ENCODE measurements around the gene C12orf60. TPM values are rescaled to one million over a fixed set of nuclear protein-coding genes. Genes with fewer than 3 reads are reported as not detected.
"Not testable (repeated sequence)": the region's sequence is repeated elsewhere in the genome, so short reads cannot be mapped to it uniquely, and the experiment has no call there.

The C12orf60 gene, protein sequence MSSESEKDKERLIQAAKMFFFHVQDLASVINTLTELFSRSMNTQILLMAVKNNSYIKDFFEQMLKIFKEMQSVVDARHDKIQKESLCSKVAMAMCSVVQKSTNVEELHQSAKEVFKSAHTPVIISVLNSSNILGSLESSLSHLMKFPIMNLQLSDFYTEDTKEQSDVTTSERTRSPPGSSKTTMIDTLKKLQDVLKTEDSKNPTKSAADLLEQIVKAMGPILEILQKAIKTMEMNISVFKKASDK
- total RNA-seq: 0.76 TPM

DNA sequence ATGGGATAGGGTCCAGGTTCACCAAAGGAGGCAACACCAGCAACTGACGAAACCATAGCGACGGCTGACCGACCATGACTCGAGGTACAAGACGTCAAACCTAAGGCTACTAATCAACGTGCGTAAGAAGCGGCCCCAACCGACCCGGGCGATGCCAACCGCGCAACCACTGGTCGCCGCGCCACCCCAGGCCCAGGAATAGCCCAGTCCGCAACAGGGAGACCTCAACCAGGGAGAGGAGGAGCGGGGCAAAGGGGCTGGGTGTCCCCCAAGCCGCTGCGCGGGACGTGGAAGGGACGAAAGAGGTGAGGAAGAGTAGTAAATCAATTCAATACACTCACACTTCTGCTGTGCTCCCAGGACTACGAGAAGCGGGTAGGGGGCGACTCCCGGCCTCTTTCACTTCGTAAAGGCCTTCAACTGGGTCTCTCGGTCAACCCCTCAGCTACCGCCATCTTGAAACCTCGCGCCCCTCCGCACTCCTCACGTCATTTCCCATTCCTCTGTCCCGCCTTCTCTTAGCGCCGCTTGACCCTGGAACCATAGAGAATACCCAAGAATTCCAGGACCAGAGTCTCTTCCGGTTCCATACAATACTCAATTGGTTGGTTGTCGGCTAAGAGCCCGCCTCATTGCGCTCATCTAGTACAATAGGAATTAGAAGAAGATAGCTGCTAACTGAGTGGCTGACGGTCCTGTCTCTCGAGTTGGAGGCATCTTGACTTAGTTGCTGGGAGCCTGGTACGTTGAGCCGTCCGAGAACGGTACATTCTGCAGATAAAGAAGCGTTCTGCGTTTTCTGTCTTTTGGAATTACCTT, at the start of gene C12orf60, which contains the start of gene WBP11:
Gene C12orf60, plus strand, starts transcription at position 660 of the 819 bp plus-strand sequence. CDS start 19,266 bp downstream, outside the sequence.
Gene WBP11, minus strand, starts transcription at position 468 of the 819 bp plus-strand sequence. CDS start 2,095 bp downstream, outside the sequence.
- peak; percentile 100 for ATAC-seq

DNA sequence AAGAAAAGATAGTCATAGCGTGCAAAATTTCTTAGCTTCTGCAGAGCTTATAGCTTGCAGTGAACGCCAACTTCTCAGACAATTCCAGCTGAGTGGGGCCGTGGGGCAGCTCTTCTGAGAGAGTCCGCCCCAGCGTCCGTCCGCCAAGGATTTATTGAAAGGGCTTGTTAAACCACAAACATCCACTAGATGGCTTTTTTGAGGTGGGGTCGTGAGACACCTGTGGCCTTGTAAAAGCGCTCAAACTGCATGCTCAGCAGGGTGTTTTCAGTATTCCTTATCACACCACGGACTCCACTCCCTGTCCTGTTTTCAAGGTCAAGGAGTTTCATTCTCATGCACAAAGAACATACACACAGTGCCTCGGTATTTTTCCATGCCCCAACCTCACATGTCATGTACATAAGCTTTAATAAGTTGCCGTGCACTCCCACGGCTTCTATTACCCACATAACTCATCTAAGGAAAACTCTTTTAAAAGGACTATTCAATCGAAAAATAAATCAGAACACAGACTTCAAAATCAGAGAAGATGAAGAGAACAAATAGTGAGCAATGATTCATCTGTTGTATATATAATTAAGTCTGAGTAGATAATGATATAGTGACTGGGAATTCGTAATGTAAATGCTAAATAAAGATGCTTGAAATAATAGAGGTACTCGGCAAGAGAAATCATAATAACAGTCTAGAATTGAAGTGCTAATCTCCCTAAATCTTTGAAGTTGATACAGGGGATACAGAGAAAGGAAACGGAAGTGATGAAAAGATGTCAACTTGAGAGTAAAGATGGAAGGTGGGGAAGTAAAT, 46.9 kb upstream of the C12orf60 start:
- ATAC-seq: no peak

DNA sequence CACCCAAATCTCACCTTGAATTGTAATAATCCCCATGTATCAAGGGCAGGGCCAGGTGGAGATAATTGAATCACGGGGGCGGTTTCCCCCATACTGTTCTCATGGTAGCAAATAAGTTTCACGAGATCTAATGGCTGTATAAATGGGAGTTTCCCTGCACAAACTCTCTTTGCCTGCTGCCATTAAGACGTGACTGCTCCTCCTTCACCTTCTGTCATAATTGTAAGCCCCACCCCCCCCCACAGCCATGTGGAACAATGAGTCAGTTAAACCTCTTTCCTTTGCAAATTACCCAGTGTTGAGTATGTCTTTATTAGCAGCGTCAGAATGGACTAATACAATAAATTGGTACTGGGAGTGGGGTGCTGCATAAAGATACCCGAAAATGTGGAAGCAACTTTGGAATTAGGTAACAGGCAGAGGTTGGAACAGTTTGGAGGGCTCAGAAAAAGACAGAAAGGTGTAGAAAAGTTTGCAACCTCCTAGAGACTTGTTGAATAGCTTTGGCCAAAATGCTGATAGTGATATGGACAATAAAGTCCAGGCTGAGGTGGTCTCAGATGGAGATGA, 43.7 kb upstream of the C12orf60 start:
- peak; percentile 29 for ATAC-seq

DNA sequence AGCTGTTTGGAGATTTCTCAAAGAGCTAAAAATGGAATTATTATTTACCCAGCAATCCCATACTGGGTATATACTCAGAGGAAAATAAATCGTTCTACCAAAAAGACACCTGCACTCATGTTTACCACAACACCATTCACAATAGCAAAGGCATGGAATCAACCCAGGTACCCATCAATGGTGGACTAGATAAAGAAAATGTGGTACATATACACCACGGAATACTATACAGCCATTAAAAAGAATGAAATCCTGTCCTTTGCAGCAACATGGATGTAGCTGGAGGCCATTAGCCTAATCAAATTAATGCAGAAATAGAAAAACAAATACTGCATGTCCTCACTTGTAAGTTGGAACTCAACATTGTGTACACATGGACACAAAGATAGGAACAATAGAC, 38.1 kb upstream of the C12orf60 start:
- no peak for ATAC-seq

DNA sequence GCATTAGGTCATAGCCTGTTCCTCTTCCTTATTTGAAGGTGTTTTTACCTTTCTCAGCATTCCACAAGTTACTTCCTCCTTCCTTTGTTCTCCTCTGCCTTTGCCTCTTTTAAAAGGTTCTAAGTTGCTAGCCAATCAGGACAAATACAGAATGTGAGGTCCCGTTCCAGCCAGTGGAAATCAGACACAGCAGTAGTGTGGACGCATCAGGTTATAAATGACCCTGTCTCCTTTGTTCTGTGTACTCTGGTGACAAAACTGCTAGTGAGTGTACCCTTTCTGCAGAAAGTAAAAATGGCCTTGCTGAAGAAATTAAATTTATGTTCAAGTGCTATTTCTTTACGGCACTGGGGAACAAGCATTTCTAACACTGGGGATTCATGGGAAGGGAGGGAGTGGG, 37.5 kb upstream of the C12orf60 start:
- not testable (repeated sequence) for ATAC-seq

DNA sequence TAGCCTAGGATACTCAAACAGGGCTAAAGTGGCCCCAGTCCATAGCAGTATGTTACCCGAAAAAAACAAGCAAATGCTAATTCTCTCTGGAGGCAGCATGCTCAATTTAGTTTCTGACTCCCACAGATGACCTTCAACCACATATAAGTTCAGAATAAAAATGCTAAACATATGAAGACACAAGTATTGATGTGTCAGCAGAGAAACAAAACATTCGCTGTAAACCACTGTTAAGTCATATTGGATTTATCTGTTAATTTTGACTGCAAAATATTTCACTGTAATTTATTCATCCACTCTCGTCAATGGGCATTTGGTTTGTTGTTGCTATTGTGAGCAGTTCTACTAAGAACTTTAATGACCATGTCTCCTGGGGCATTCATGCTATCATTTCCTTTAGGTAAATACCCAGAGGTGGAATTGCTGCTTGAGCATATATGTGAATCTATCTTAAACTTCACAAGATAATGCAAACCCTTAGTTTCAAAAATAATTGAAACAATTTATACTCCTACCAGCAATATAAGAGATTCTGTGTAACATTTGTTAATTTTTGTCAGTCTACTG, 36.7 kb upstream of the C12orf60 start:
- no peak for ATAC-seq

DNA sequence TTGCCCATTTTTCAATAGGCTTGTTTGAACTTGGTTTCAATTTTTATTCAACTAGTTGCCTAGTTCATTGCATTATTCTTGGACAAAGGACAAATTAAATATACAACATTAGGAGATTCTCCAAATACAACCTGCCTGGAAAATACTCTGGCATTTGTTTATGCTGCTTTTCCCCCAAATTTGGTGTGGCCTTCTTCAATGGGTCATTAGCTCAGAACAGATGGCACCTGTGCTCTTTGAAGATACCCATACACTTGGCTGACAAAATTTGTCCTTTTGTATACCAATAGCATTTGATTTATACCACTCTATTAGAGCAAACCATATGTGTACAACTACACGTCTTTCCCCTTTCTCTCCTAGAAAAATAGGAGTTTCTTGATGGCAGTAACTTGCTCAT, 35.9 kb upstream of the C12orf60 start:
- ATAC-seq: no peak

DNA sequence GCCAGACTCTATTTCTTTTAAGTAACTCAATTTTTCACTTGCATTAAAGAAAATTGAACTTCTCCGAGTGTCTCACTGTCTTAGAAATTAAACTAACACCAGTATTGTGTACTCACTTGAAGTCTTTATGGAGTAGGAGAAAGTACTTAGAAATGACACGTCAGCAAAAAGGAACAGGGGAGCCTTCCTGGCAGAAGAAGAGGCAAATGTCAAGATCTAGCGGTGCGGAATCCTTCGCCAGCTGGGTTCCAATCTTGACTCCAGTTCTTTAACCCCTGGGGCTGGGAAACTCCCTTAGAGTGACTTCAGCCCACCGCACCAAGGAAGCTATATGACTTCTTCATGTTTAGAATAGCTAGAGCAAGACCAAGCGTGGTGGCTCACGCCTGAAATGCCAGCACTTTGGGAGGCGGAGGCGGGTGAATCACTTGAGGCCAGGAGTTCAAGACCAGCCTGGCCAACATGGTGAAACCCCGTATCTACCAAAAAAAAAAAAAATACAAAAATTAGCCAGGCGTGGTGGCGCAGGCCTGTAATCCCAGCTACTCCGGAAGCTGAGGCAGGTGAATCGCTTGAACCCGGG, 34.6 kb upstream of the C12orf60 start:
- ATAC-seq: no peak

DNA sequence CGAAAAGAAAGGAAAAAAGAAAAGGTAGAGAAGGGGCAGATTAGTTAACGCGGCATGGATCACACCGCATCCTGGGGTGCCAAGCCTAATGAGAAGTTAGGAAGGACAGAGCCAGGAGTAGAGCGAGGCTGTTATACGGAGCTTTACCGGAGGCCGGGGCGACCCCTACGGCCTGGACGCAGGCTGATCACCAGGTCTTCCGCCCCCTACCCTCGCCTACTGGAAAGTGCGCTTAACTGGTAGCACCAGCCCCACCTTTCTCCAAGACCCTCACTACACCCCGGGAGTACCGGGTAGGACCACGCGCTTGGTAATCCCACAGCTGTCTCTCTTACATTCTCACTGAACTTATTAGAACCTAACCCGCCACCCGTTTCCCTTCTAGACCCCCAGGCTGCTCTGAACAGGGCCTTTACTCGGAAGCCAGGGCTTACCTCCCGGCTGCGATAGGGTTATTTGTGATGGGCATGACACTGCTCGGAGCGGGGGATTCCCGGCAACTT, 34.0 kb upstream of the C12orf60 start:
- ATAC-seq: peak; percentile 5

DNA sequence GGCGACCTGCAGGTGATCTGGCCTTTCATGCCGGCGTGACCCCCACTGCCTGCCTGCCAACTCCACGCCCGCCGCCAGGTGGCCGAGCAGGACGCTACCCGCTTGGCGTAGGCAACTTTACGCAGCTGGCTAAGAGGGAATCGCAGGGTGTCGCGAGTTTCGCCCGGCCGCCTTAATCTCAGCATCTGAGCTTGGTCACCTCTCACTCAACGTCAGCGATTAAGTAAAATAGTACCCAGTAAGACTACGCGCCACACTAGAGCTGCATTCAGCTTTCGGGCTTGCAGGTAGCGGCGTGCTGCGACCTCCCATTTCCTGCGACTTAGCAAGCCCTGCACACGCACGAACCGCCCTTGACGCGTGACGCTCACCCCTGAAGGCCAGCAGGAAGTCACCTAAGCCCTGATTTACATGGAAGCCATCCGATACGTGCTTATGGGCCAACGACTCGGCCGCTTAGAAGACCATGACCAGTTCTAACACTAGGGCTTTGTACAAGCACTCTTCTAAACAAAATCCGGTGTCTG, 33.4 kb upstream of the C12orf60 start:
- ATAC-seq: peak; percentile 66

DNA sequence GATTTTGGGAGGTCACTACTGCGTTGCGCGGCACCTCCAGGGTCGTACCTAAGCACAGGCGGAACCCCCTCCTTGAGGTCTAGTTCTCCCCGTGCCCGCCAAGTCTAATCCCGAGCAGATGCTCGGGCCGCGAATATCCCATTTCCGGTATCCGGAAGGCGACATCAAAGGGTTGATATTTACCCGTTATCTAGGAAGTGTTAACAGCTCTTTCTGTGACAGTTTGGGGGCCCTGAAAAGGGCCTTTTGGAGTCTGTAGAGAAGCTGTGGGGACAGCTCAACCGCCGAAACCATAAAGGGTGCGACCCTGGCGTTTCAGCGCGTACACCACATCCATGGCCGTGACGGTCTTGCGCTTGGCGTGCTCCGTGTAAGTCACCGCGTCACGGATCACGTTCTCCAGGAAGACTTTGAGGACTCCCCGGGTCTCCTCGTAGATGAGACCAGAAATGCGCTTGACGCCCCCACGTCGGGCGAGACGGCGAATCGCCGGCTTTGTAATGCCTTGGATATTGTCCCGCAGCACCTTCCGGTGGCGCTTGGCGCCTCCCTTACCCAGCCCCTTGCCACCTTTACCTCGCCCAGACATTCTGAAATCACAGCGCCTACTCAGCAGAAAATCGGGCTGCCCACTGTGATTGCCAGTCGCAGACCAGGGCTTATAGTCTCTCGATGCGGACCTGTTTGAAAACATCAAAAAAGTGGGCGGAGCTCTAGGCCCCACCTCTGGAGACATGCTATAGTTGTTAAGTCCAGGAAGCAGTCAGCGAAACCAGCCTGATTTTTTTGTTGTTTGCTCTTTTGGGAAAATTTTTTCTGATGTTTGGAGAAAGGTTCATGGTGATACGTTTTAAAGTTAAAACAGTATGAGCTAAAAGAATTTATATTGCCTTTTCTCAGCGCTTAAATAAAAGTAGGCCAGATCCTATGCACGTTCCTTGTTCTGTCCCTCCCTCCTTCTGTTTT, 32.7 kb upstream of the C12orf60 start:
- ATAC-seq: peak; percentile 75

DNA sequence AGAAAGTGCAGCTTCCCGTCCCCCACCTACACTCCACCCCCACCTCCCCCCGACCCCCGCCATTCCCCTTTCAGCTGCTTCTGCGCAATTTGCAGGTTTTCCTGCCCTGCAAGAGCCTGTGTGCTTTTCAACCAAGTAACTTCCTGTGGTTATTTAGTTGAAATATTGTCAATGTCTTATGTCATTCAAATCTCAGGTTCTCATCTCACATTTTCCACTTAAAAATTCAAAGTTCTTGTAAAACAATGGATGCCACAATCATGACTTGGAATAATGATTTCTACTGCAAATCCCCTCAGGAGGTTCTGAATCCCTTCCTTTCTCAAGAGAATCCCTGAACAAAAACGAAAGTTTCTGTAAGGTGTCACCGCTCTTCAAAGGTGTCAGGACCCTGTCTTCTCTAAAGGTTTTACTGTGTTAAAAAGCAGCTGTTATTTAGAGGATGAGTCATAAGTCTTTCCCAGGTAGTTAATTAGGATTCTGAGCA, 31.8 kb upstream of the C12orf60 start:
- ATAC-seq: no peak

DNA sequence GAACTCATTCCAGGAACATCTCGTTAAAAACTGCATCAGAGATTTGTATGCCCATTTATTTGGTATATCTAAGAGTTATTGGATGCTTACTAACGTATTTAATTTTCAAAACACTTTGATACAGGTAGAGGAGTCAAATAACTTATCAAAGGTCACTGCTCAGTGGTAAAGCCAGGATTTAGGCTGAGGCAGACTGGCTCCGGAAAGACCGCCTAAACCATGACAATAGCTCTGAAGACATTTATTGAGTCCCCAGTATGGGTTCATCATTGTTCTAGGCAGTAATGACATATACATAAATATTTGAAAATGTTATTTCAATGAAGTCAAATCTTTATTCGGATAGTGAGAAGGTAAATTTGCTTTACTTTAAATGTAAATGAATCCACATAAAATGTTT, 30.5 kb upstream of the C12orf60 start:
- no peak for ATAC-seq

DNA sequence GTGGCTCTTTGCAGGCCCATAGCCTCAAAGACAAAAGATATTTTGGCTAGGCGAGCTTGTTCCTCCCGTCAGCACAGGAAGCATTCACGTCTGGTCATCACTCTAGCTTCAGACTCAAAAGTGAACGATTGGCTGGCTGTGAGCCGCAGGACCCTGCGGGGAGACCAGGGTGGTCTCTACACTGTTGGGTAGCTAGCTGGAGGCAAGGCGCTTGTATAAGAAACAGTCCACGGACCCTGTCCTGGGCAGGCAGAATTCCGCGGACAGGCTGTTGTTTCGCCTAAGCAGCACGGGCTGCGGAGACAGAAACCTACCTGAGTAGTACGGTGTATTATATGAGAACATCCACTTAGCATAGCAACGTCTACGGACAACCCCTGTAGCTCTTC, 29.8 kb upstream of the C12orf60 start:
- no peak for ATAC-seq

DNA sequence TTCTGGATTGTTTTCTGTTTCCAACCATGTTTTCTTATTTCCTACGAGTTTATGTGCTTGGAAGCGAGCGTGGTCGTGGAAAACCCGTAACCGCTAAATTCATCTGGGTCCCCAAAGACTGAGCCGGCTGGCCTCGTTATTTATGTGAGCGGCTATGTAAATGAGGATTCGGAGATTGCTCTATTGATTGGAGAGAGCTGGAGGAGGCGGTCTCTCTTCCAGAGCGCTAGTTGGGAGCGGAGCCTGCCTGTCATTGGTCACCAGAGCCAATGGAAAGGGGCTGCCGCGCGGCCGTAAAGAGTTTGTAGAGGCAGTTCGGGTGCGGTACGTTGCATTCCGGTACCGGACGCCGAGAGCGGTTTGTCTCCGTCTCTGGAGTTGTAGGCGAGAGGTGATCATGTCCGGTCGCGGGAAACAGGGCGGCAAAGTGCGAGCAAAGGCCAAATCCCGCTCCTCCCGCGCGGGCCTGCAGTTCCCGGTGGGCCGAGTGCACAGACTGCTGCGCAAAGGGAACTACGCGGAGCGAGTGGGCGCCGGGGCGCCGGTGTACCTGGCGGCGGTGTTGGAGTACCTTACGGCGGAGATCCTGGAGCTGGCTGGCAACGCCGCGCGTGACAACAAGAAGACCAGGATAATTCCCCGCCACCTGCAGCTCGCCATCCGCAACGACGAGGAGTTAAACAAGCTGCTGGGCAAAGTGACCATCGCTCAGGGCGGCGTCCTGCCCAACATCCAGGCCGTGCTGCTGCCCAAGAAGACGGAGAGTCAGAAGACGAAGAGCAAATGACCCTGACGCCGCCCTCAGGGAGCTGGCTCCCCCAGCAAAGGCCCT, 29.2 kb upstream of the C12orf60 start:
- peak; percentile 82 for ATAC-seq

DNA sequence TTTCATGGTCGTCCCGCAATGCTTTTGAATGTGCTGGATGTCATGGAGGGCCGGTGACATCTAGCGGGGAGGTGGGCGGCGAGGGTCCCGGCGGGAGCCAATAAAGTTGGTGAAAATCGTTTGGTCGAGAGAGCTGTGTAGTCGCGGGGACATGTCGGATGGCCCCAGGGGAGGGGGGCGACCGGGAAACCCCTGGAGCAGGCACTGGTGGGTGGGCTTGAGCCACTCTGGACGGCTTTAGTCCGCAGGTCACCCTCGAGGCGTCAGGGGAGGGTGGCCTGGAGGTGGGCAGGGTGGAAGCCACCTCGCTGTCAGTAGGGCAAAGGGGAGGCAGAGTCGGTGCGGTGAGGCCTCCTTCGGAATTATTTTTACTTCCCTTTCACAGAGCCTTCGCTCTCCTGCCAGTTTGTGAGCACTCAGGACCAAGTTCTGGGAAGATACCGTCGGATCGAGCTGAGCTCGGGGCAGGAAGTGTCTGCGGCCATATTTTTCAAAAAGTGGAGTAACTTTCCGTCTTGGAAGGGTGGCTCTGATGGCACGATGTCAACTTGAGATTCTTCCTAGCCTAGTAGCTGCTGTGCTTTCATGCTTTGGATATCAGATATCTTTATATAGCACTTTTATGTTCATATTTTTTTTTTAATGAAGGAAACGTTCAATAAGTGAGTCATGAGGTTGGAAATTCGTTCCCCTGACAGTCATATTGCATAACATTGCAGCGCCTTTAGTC, 28.4 kb upstream of the C12orf60 start:
- peak; percentile 7 for ATAC-seq

DNA sequence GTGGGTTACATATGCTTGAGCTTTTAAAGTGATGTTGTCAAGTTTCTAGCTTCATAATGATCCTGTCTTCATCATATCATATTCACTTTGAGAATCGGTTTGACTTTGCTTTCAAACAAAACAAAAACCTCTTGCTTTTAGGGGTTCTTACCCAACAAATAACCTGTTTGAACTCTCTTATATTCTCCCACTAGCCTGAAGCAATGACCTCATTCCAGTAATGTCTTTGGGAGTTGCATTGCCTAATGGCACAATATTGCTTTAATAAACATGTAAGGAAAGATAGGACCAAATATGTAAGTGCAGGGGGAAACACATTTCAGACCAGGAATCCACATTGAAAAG, 27.9 kb upstream of the C12orf60 start:
- no peak for ATAC-seq

DNA sequence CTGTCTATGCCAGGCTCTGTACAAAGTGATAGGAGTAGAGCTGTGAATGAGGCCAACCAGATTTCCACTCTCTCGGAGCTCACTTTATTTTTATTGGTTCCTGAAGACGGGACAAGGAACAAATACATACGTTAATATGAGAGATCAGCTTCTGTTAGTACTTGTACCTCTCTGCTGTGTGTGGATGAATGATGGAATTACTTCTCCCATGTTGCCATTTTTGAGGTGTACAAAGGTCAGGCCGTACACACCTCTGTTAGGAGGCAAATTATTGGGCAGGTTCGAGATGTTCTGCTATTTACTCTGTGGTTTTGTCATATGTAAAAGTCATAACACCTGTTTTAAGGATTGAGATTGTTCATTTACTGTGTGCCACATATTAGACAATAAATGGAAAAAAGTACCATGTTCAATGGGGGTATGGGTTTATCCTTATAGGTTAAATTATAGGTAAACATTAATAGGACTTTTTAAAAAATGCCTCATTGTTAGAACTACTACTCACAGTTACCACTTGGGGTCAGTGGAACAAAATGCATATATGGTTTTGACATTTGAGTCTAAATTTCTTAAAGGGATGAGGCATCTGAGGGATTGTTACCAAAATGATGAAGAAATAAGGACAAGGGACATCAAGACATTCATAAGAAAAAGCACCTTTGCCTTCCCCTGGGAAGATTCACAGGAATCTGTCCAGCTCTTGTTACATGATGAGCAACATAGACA, 27.1 kb upstream of the C12orf60 start:
- no peak for ATAC-seq
